Measurements from ENCODE around the gene PLD1.

The PLD1 gene

DNA sequence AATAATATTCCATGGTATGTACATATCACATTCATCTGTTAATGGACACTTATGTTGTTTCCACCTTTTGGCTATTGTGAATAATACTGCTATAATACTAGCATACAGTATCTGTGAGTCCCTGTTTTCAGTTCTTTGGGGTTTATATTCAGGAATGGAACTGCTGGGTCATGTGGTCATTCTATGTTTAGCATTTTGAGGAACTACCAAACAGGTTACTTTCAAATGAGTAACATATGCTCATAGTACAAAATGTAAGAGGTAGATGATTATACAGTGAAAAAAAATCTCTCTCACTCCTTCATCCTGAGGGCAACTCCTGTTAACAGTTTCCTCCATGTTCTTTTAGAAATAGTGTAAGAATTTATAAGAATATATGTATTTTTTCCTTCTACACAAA is 162.2 kb downstream of the PLD1 start:
- DNase-seq (ENCODE audit: low read depth in 1 of 2, low spot score in 1 of 2): no peak
- Histone ChIP-seq H3K27me3 (ENCODE audit: insufficient read depth, poor library complexity, severe bottlenecking) (no peaks in the 10 kb centered on the region), H3K27ac (replicated peaks) (no peak overlapping the region)

DNA sequence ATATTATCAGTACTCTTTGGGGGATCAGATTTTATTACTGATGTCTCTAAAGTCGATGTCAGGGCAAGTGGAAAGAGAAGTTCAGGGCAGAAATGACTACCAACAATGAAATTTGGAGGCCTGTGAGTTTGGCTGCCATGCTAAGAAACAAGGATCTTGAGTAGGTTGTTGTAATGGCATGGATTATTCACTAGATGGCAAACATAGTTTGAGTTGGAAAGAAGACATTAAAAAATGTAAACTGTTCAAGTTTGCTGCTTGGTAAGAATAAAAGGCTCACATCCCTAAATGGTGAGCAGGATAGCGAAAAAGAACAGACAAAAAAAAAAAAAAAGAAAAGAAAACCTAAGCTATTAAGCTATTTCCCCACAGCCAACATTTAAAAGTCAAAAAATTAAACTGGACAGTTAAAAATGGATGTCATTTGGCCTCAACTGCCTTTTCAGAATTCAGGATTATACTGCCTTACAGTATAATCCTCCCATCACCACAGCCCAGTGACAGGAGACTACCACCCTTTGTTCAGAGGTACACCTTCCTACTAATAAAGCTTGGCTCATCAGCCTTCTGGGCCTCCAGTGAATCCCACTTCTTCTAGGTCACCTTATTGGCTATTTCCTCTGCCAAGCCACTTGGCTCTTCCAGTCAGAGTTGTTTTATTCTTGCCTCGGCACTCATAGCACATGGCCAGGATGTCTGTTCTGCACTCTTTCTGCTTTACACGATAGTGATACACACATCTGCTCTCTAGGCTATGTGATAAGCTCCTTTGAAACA is 163.7 kb downstream of the PLD1 start:
- H3K27me3 ChIP-seq (ENCODE audit: insufficient read depth, poor library complexity, severe bottlenecking): no peaks in the 10 kb centered on the region
- peak in 1 of 2 experiments; percentile 23 for DNase-seq (ENCODE audit: low read depth in 1 of 2, low spot score in 1 of 2)

More for the DNA sequence above, 162.2 kb downstream of the PLD1 start:
- TF ChIP-seq GABPA (IDR thresholded peaks at IDR 0.05; ENCODE audit: low read depth): no peak
- TF ChIP-seq SPI1 (IDR thresholded peaks at IDR 0.05; ENCODE audit: borderline replicate concordance, low read depth): no peak; the same call in 1 of the 2 replicates
- TF ChIP-seq POLR2AphosphoS5 (IDR thresholded peaks at IDR 0.05; ENCODE audit: low read depth): no peak
- TF ChIP-seq REST (IDR thresholded peaks at IDR 0.05; ENCODE audit: insufficient replicate concordance, low read depth): no peak
- TF ChIP-seq CTCF (IDR thresholded peaks at IDR 0.05; ENCODE audit: insufficient read depth, low read length): no peak
- H3K4me3 ChIP-seq (replicated peaks; ENCODE audit: insufficient read depth, low read length): no peak overlapping the region

More for the DNA sequence above, 163.7 kb downstream of the PLD1 start:
- TF ChIP-seq CTCF (IDR thresholded peaks at IDR 0.05; ENCODE audit: insufficient read depth, low read length) (peak; percentile 33), SPI1 (IDR thresholded peaks at IDR 0.05; ENCODE audit: borderline replicate concordance, low read depth) (no peak), REST (IDR thresholded peaks at IDR 0.05; ENCODE audit: insufficient replicate concordance, low read depth) (no peak), POLR2AphosphoS5 (IDR thresholded peaks at IDR 0.05; ENCODE audit: low read depth) (no peak)
- no peak overlapping the region for H3K27ac ChIP-seq (replicated peaks)
- no peak overlapping the region for H3K4me3 ChIP-seq (replicated peaks; ENCODE audit: insufficient read depth, low read length)

Data from HL-60 (cell line).